Medulla oblongata (tissue), 1 donor: ENCODE results near the gene LYPD5.

ENCODE experiments used
- DNase-seq: peaks from one replicate; pipeline ENCODE4 v3.0.0-alpha.2; 2015; ENCODE audit errors: extremely low spot score

The LYPD5 gene

GRCh38 chr19:43752287-43752875 lies 49.9 kb downstream of the LYPD5 start:
- no peak for DNase-seq

- no peak for DNase-seq
Measured at GRCh38 chr19:43751466-43752220, 50.6 kb downstream of the LYPD5 start.

GRCh38 chr19:43749898-43750297 lies 52.3 kb downstream of the LYPD5 start:
- no peak for DNase-seq

DNA sequence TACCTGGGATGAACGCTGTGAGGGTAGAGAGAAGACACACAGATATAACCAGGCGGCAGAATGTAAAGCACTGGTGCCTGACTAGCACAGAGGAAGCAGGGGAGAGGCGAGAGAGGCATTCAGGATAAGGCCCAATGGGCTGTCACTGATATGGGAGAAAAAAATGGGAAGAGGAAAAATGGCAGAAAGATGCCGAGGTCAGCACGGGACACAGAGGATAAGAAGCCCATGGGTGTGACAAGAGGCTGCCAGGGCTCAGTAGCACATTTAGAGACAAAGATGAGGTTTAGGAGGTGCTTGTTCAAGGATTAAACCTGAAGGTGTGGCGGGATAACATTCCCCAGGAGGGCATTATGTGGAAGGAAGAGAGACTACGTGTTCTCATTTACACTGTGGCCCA lies 53.1 kb downstream of the LYPD5 start:
- no peak for DNase-seq

- DNase-seq = no peak
Measured at GRCh38 chr19:43748685-43749084, 53.6 kb downstream of the LYPD5 start.

GRCh38 chr19:43748205-43748594 lies 54.0 kb downstream of the LYPD5 start:
- DNase-seq = no peak

GRCh38 chr19:43747557-43748204 lies 54.6 kb downstream of the LYPD5 start:
- no peak for DNase-seq
